Vagina (tissue), 2 donors: ENCODE data around the gene DCC.

Source experiments
- POLR2A ChIP-seq, 2 donors: fragments of 450-650 bp; IDR thresholded peaks; one replicate each; pipeline ENCODE4 v1.6.1; 2017; ENCODE audit warnings: antibody characterized with exemption in 2 of 2, mild to moderate bottlenecking in 2 of 2, moderate library complexity in 2 of 2
- TF ChIP-seq, protein P1 (sequence below), 3 experiments: fragments of 450-650 bp in 2 of 3; fragments of 200-600 bp in 1 of 3; sonication (generic) in 1 of 3; IDR thresholded peaks; one replicate each; pipeline ENCODE4 v1.5.1; 2017 to 2019; ENCODE audit warnings: antibody characterized with exemption in 3 of 3, mild to moderate bottlenecking in 2 of 3, moderate library complexity in 2 of 3

DNA sequence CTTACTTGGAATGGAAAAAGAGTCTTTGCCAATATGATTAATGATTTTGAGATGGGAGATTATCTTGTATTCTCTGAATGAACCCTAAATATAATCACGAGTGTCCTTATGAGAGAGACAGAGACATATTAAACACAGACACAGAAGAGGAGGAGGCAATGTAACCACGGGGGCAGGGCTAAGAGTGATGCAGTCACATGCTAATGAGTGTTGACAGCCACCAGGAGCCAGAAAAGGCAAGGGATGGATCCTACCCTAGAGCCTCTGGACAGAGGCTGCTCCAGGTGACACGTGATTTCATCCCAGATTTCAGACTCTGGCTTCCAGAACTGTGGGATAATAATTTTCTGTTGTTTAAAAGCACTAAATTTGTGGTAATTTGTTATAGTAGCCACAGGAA, 1204.9 kb downstream of the DCC start:
- TF ChIP-seq POLR2A (IDR thresholded peaks at IDR 0.05): no peak
- TF ChIP-seq, protein P1, sequence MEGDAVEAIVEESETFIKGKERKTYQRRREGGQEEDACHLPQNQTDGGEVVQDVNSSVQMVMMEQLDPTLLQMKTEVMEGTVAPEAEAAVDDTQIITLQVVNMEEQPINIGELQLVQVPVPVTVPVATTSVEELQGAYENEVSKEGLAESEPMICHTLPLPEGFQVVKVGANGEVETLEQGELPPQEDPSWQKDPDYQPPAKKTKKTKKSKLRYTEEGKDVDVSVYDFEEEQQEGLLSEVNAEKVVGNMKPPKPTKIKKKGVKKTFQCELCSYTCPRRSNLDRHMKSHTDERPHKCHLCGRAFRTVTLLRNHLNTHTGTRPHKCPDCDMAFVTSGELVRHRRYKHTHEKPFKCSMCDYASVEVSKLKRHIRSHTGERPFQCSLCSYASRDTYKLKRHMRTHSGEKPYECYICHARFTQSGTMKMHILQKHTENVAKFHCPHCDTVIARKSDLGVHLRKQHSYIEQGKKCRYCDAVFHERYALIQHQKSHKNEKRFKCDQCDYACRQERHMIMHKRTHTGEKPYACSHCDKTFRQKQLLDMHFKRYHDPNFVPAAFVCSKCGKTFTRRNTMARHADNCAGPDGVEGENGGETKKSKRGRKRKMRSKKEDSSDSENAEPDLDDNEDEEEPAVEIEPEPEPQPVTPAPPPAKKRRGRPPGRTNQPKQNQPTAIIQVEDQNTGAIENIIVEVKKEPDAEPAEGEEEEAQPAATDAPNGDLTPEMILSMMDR (IDR thresholded peaks at IDR 0.05): no peak
